IMR-90 (cell line): ENCODE data around the gene ECSCR.

ENCODE experiments used
- BHLHE40 ChIP-seq: fragments of 150-350 bp; IDR thresholded peaks from 2 replicates; pipeline ENCODE4 v1.6.1; 2016; ENCODE audit warnings: mild to moderate bottlenecking, low read depth, low read length
- CHD1 ChIP-seq: IDR thresholded peaks from 2 replicates; pipeline ENCODE4 v1.6.1; 2012; ENCODE audit warnings: low read depth, low read length, improper control_type of control experiment
- CTCF ChIP-seq: conservative IDR thresholded peaks from 2 replicates; pipeline ENCODE4 v1.5.1; 2012; ENCODE audit warnings: mild to moderate bottlenecking, low read depth, low read length, improper control_type of control experiment
- ELK1 ChIP-seq: fragments of 150-350 bp; IDR thresholded peaks from 2 replicates; pipeline ENCODE4 v1.6.1; 2016; ENCODE audit warnings: low read depth, mild to moderate bottlenecking, low read length, moderate library complexity, borderline replicate concordance
- MAFK ChIP-seq: IDR thresholded peaks from 2 replicates; pipeline ENCODE4 v1.6.1; 2012; ENCODE audit warnings: low read depth, low read length, improper control_type of control experiment
- MAZ ChIP-seq: IDR thresholded peaks from 2 replicates; pipeline ENCODE4 v1.6.1; 2012; ENCODE audit warnings: low read depth, mild to moderate bottlenecking, low read length, improper control_type of control experiment, moderate library complexity, borderline replicate concordance
- MXI1 ChIP-seq: IDR thresholded peaks from 2 replicates; pipeline ENCODE4 v1.6.1; 2012; ENCODE audit warnings: low read depth, mild to moderate bottlenecking, low read length, moderate library complexity, borderline replicate concordance
- NFE2L2 ChIP-seq: fragments of 150-350 bp; IDR thresholded peaks from 2 replicates; pipeline ENCODE4 v1.6.1; 2016; ENCODE audit warnings: low read depth, mild to moderate bottlenecking, low read length
- POLR2A ChIP-seq: IDR thresholded peaks from 2 replicates; pipeline ENCODE4 v1.6.1; 2012; ENCODE audit warnings: mild to moderate bottlenecking, low read depth, low read length
- RAD21 ChIP-seq: IDR thresholded peaks from 2 replicates; pipeline ENCODE4 v1.6.1; 2012; ENCODE audit warnings: low read length, improper control_type of control experiment
- RCOR1 ChIP-seq: IDR thresholded peaks from 2 replicates; pipeline ENCODE4 v1.6.1; 2012; ENCODE audit warnings: mild to moderate bottlenecking, low read length, improper control_type of control experiment; ENCODE audit not compliant: insufficient replicate concordance
- RFX5 ChIP-seq: IDR thresholded peaks from 2 replicates; pipeline ENCODE4 v1.8.0; 2012; ENCODE audit warnings: low read depth, mild to moderate bottlenecking, low read length, moderate library complexity
- SMC3 ChIP-seq: fragments of 150-350 bp; IDR thresholded peaks from 2 replicates; pipeline ENCODE4 v1.6.1; 2016; ENCODE audit warnings: low read depth, mild to moderate bottlenecking, antibody characterized with exemption, low read length, moderate library complexity
- USF2 ChIP-seq: fragments of 150-350 bp; IDR thresholded peaks from 2 replicates; pipeline ENCODE4 v1.6.1; 2017; ENCODE audit warnings: mild to moderate bottlenecking, antibody characterized with exemption, low read length, low read depth

- TF ChIP-seq BHLHE40 (no peak), CTCF (no peak), RCOR1 (no peak), USF2 (no peak), RAD21 (no peak), MAZ (no peak), MXI1 (no peak), POLR2A (no peak), CHD1 (no peak), RFX5 (no peak), SMC3 (no peak), NFE2L2 (no peak), MAFK (no peak), ELK1 (no peak)
Measured at GRCh38 chr5:139401546-139401945, 61.0 kb downstream of the ECSCR start.
